Measurements from ENCODE around the gene POLR2L.

The POLR2L gene

GRCh38 chr11:869399-870126 lies 27.2 kb upstream of the POLR2L start:
- no peak for DNase-seq (ENCODE audit: extremely low read depth in 1 of 2, low read depth in 1 of 2)

DNA sequence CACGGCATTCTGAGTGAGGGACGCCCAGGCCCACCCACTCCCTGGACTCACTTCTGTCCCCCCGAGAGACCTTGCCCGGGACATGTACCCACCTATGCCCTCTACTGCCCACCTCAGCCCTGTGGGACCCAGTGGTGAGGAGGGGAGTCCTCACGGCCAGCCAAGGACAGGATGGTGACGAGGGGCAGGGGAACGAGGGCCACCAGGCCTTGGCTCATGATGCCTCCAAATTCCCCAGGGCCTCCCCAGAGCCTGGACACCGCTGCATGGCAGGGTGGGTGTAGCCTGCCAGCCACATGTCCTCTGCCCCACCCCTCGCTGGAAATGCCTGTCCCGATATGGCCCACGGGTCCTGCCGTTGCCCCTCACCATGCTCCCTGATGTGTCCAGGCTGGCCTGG lies 26.5 kb upstream of the POLR2L start:
- DNase-seq (ENCODE audit: extremely low read depth in 1 of 2, low read depth in 1 of 2) = no peak

- DNase-seq (ENCODE audit: extremely low read depth in 1 of 2, low read depth in 1 of 2) = no peak
Measured at GRCh38 chr11:868394-868793, 26.1 kb upstream of the POLR2L start.

- DNase-seq (ENCODE audit: extremely low read depth in 1 of 2, low read depth in 1 of 2) = no peak
Measured at GRCh38 chr11:867856-868358, 25.6 kb upstream of the POLR2L start.

GRCh38 chr11:866481-866880 lies 24.2 kb upstream of the POLR2L start:
- DNase-seq (ENCODE audit: extremely low read depth in 1 of 2, low read depth in 1 of 2) = no peak

DNA sequence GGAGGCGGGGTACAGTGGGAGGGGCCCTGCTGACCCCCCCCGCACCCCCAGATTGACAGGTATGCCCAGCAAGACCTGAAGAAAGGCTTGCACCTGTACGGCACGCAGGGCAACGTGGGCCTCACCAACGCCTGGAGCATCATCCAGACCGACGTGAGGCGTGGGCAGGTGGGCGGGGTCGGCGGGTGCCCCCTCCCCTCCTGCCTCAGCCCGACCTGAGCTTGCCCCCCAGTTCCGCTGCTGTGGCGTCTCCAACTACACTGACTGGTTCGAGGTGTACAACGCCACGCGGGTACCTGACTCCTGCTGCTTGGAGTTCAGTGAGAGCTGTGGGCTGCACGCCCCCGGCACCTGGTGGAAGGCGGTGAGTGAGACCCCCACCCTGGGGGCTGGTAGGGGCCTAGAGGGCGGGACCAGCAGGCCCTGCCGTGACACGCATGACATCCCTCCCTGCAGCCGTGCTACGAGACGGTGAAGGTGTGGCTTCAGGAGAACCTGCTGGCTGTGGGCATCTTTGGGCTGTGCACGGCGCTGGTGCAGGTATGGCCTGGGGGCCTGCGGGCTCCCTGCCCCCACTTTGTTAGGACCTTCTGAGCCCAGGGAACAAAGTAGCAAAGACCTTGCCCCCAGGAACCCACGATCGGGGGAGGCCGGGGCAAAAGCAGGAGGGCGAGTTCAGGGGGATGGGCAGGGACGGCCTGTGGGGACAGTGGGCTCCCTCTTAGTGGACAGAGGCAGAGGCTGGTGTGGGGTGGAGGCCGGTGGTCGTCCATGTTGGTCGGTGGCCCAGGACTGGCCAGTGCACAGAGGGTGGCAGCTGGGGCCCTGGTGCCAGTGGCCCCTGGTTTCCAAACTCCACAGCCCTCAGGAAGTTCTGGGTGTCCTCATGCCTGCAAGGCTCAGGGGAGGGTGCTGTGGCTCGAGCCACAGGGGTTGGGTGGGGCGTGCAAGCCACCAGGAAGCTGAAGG lies 23.4 kb upstream of the POLR2L start:
- DNase-seq (ENCODE audit: extremely low read depth in 1 of 2, low read depth in 1 of 2) = no peak

GRCh38 chr11:864898-865297 lies 22.6 kb upstream of the POLR2L start:
- no peak for DNase-seq (ENCODE audit: extremely low read depth in 1 of 2, low read depth in 1 of 2)

- DNase-seq (ENCODE audit: extremely low read depth in 1 of 2, low read depth in 1 of 2) = no peak
Measured at GRCh38 chr11:863910-864827, 21.8 kb upstream of the POLR2L start.

- DNase-seq (ENCODE audit: extremely low read depth in 1 of 2, low read depth in 1 of 2) = no peak
Measured at GRCh38 chr11:863023-863909, 20.9 kb upstream of the POLR2L start.

GRCh38 chr11:862696-863022 lies 20.3 kb upstream of the POLR2L start:
- no peak for DNase-seq (ENCODE audit: extremely low read depth in 1 of 2, low read depth in 1 of 2)

DNA sequence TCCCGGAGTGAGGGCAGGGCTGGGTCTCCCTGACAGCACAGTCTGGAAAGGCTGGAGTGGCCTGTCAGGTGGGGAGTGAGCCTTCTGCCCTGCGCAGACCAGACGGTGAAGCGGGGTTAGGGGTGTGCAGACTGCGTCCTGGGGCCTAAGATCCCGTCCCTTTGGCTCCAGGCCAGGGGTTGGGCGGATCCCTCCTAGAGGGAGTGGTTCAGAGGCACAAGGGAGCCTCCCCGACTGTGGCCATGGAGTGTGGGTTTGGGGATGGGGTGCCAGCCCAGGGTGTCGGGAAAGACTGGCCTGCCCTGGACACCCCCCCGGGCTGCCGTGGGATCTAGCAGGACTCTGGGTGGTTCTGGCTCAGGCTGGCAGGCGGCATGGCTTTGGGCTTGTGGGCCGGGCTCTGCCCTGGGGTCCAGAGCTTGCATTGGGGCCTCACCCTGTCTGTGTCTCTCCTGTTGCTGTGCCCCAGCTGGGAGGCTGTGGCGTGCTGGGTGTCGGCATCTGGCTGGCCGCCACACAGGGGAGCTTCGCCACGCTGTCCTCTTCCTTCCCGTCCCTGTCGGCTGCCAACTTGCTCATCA lies 19.8 kb upstream of the POLR2L start:
- no peak for DNase-seq (ENCODE audit: extremely low read depth in 1 of 2, low read depth in 1 of 2)

- no peak for DNase-seq (ENCODE audit: extremely low read depth in 1 of 2, low read depth in 1 of 2)
Measured at GRCh38 chr11:861105-861479, 18.8 kb upstream of the POLR2L start.

- no peak for DNase-seq (ENCODE audit: extremely low read depth in 1 of 2, low read depth in 1 of 2)
Measured at GRCh38 chr11:860234-861104, 18.1 kb upstream of the POLR2L start.

DNA sequence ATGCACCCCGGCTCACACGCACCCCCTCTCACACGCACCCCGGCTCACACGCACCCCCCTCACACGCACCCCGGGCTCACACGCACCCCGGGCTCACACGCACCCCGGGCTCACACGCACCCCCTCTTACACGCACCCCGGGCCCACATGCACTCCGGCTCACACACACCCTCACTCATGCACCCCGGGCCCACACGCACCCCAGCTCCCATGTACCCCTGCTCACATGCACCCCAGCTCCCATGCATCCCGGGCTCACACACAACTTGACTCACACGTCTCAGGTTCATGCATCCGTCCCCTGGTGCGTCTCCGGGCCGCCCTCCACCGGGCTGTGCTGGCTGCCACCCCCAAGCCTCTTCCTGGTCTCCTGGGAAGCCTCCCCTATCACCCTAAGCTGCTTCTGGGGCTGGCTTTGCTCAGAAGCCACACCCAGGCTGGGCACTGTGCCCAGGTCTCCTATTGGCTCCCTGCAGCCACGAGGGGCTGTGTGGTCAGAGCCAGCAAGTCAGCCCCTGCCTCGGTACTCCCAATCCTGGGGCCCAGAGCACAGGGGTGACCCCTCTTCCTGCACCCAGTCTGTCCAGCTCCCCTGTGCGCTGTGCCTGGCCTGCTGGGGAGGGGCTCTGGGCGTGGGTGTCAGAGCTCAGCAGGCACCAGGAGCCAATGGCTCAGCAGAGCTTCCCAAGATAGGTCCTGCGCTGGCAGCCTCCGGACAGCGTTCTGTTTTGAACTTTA lies 17.2 kb upstream of the POLR2L start:
- DNase-seq (ENCODE audit: extremely low read depth in 1 of 2, low read depth in 1 of 2) = no peak

- DNase-seq (ENCODE audit: extremely low read depth in 1 of 2, low read depth in 1 of 2) = no peak
Measured at GRCh38 chr11:858762-859339, 16.5 kb upstream of the POLR2L start.

GRCh38 chr11:858053-858761 lies 15.9 kb upstream of the POLR2L start:
- DNase-seq (ENCODE audit: extremely low read depth in 1 of 2, low read depth in 1 of 2) = no peak

- no peak for DNase-seq (ENCODE audit: extremely low read depth in 1 of 2, low read depth in 1 of 2)
Measured at GRCh38 chr11:856397-856796, 14.1 kb upstream of the POLR2L start.
